GM19035 (cell line): ENCODE data around the gene HBS1L.

Source experiments
- ATAC-seq: cut with Tn5 transposase; IDR thresholded peaks from one replicate; pipeline ENCODE4 v1.9.1; 2021; ENCODE audit not compliant: unreplicated experiment

The HBS1L gene

DNA sequence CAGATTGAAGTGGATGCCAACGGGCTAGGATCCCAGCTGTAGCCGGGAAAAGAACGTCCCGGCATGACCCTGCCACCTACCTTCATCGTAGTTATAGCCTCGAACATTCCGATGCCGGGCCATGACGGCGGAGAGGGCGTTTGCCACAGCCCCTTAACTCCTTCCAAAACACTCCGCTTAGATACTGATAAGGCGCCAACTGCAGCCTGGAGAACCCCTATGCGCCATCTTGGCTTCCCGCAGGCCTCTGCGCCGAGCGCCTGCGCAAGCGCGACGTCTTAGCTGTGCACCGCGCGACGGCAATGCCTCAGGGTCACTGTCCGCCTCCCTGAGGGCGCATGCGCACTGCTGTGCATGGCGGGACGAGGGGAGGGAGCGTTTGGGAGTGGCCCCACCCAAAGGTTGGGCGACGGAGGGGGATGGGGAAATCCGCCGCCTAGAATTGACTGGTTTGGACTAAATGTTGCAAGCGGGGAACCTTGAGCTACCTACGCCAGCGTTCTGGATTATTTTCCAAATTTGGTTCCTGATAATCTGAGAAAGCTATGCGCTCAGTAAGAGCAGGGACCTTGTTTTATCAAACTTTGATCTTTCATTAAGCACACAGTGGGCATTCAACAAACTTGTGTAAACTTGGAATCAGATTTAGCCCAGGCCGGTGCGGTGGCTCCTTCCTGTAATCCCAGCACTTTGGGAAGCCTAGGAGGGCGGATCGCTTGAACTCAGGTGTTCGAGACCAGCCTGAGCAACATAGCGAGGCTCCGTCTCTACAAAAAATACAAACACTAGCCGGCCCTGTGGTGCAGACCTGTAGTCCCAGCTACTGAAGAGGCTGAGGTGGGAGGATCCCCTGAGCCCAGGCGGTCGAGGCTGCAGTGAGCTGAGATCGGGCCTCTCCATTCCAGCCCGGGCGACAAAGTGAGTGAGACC, at the start of gene HBS1L:
Gene HBS1L (minus strand): TSS at position 254 of the 930 bp plus-strand sequence. CDS start 131 bp downstream, at position 123.
- peak; percentile 98 for ATAC-seq

DNA sequence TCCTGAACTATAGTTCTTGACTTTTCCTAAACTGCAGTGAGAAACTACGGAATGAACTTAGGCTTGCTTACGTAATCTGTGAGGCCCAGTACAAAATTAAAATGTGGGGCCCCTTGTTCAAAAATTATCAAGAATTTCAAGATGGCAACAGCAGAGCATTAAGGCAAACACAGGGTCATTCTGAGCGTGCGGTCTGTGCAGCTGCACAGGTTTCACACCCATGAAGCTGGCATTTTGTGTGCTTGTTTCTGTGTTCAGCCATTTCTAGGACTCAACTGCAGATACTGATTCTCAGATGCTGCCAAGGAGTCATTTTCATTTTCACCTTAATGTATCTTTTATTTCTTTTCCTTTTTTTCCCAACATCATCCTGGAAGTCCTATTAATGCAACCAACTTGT, 49.6 kb upstream of the HBS1L start:
- no peak for ATAC-seq

DNA sequence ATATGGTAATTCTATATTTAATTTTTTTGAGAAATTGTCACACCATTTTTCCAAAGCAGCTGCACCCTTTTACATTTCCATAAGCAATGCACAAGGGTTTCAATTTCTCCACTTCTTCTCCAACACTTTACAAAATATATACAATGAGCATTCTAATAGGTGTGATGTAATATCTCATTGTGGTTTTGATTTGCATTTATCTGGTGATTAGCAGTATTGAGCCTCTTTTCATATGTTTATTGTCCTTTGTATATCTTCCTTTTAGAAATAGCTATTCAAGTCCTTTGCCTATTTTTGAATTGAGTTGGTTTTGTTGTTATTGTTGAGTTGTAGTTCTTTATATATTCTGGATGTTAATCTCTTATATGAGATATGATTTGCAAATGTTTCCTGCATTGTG, 47.6 kb upstream of the HBS1L start:
- no peak for ATAC-seq

DNA sequence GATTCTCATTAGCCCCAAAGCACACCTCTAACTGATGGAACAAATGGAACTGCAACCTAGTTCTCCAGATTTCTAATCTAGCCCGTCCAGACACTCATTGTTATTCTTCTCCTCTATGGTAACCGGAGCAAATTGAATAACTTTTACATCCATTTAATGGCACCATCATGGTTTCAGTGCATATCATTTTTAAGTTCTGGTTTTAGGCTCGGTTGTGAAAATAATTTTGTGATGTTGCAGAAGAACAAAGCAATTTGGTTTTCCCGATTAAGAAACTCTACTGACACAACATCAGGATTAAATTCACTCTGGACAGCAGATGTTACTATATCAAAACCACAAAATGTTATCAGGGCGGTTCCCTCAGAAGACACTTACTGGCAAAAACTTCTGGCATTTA, 42.5 kb upstream of the HBS1L start:
- ATAC-seq = no peak

DNA sequence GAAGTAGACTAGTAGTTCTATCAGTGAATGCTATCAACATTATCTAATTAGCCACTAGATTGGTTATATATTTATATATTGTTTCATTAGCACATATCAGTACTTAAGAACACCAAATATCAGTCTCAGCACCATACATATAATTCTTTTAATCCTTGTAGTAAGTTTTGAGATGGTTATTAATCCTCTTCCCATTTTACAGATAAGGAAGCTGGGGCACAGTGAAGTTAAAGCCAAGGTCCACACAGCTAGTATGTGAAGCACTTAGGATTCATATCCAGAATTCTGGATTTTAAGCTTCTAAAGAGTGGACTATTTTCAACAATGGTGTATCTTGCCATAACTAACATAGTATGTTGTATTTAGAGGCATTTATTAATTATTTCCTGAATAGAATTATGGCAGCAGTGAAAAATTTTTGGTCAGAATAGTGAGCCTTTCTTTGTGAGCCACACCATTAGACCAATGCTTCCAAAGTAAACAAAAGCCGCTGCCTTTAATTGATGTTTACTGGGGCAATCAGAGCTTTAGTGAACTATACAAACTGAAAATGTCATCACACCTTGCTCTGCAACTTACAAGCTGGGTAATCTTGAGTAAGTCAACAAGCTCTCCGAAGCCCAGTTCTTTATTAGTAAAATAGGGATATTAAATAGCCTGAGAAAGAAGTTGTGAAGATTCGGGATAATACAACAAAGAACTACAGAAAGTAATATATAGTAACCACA, 41.9 kb upstream of the HBS1L start:
- ATAC-seq = no peak

DNA sequence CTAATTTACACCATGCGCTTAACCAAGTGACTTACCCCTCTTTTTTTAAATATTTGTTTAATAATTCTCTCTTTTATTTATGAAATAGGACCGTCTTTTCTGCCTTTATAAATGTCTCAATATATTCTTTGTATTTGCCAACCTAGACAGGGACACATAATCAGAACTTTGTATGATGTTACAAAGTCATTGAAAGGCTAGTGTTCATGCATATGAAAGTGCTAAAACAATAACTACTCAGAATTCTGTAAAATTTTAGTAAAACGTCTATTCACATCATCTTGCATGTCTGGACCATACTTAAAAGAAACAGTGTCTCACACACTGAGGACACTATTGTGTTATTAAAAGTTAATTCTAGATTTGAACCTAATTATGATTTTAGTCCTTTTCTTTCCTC, 41.1 kb upstream of the HBS1L start:
- ATAC-seq = no peak

DNA sequence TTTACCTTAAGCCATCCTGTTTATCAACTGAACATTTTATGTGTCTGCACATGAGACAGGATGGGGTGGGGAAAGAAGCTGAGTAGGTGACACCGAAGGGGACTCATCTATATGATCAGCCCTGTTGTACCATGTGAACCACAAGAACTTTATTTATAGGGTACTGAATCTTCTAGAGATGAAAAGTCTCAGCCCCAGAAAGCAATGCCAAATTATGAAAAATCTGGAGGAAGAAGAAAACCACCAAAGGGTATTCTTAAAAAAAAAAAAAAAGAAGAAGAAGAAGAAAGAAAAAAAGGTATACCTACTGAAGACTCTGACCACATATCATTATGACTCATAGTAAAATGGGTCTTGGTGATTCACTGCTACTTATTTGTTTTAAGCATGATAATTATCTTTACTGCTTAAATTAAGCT, 39.8 kb upstream of the HBS1L start:
- ATAC-seq = no peak

DNA sequence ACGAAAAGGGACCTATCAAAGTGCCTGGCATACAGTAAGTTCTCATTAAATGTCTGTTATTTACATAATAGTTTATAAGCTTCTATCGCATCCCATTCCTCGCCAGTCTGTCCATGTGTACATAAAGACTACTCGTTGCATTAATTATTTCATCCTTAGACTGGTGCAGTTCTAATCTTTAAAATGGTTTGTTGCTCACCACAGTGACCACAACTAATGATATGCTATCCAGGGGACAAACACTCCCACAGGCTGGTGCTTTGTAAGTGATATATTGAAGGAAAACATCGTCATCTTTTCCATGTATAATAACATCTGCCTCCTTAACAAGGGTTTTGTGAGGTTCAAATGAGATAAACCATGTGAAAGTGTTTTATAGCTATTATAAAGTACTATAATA, 39.0 kb upstream of the HBS1L start:
- no peak for ATAC-seq

DNA sequence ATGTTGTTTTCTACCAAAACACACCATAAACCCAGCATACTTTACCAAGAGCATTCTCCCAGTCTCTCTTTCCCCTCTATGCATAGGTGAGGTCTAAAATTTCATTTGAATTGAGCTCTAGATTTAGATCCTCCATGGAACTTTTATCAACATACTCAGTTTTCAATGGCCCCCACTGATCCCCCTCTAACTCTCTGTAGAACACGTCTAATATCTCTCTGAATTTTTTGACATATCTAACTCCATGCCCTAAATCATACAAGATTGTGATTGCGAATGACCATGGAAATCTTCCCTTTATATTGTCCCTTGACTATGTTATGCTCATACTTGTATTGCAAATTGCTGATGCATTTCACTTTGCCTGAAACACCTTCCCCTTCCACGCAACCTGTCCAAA, 38.1 kb upstream of the HBS1L start:
- no peak for ATAC-seq

DNA sequence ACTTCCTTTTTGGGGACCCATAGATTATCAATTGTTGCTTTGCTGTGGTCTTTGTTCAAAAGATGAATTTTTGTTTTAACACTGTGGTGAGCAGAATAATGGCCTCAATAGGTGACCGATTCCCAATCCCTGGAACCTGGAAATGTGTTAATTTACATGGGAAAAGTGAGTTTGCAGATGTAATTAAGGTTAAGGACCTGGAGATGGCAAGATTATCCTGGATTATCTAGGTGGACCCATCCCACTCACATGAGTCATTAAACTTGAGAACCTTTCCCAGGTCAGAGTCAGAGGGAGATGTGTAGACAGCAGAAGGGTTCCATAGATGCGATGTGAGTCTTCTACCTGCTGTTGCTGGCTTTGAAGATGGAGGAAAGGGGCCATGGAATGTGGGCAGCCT, 36.2 kb upstream of the HBS1L start:
- no peak for ATAC-seq

DNA sequence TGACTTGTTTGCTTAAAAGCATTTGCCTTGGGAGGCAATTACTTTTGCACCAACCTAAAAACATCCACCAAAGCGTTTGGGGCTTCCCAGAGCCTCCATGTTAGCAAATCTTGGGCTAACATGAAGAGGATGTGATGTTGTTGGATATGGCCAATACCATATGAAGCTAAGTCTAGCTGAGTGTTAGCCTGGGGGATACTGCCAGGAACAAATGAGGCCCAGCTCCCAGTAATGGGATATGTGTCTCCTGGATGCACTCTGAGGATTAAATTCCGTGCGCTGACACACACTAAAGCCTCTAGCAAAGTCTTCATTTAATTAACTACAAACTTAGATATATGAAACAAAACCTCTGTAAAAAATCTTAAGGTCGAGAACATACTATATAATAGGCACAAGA, 35.3 kb upstream of the HBS1L start:
- ATAC-seq = no peak

DNA sequence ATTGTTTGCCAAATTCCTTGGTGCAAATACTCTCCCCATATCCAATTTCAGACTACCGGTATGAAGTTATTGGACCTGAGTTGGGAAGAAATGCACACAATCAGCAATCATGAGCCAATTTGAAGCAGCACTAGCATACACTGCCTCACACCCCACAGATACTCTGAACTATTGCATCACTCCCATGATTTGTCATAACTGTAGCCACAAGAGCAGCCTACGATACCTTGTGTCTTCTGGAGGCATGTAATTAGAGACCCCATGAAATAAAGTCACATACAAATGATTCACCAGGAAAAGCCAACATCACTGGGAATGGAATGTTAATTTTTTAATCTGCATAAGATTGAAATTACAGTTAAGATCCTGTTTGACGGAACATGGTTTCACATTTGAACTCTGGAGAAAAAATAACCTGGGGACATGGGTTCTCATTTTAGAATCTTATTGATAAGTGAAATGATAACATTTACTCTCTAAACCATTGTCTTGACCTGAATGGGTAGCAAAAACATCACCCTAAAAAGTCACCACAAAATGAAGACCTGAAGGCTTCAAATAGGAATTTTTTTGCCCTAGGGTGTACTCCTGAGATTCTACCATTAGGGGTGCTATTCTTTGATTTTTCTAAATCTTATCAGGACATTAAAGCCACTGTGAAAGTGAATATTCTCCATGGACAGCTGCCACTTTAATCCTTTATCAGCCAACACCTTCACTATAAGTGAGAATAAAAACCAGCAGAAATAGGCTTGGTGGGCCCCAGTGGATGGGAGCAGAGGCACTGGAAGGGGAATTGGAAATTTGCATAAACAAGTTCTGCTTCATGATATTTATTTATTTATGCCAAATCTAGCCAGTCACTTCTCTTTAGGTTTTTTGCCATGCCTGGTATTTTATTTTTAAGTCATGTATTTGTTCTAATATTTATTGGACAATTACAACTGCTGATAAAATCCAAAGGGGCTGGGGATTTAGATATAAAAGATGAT, 34.5 kb upstream of the HBS1L start:
- peak; percentile 80 for ATAC-seq

DNA sequence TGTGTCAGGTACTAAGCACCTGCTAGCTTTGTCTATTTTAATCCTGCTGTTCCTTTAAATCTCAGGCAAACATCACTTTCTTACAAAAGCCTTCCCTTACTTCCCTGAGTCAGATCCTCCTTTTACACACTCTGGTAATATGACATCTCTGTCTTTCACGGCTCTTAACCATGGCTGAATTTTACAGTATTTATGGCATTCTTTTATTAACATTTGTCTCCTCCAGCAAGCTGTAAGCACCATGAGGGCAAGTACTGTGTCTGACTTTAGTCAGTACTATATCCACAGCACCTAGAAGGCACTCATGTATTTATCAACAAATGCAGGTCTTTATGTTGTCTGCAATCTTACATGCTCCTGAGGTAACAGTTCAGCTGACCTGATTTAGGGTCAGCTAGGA, 33.7 kb upstream of the HBS1L start:
- ATAC-seq = peak; percentile 9

DNA sequence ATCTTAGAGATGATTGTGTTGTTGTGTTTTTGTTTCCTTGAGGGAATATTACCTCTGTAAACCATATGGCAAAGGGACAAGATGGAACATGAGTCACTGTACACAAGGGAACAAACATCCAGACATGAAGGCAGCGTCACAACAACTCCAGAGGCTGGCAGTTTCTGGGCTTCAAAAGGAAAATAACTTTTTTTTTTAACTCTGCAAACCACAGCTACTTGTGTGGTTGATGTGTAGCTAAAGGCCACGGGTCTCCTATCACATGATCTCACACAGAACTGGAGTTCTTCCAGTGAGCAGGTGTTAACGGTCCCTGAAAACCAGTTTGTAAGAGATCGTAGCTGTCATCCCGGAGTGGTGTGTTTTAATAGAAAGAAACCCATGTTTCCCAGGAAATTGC, 33.2 kb upstream of the HBS1L start:
- ATAC-seq = no peak

DNA sequence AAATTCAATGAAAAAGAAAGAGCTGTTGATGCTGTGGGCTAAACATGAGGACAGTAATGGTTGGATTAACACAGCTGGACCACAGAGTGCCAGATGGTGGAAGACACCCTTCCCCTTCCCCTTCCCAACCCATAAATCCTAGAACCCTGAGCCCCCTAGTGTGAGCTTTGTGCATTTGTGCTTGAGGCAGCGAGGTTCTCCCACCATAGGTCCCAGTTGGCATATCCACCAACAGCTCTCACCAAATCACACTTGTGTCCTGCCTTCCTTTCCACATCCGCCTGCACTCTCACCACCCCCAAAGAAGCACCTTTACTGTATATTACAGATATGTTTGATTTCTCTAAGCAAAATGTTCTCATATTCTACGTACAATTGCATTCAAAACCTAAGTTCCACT, 32.8 kb upstream of the HBS1L start:
- ATAC-seq = no peak

DNA sequence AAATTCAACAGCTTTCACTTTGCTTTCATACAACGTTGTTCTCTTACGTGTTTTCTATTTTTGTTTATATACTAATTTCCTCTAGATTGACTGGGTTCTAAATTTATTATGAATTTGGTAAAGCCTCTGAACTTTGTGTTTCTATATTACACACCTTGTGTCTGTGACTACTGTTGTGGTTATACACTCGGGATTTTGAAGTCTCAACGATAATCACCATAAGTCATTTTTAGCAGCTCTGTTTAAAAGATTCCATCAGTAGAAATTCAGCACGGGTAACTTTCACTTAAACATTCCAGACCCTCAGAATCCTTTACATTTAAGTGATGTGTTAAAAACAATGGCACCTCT, 31.8 kb upstream of the HBS1L start:
- ATAC-seq = no peak

DNA sequence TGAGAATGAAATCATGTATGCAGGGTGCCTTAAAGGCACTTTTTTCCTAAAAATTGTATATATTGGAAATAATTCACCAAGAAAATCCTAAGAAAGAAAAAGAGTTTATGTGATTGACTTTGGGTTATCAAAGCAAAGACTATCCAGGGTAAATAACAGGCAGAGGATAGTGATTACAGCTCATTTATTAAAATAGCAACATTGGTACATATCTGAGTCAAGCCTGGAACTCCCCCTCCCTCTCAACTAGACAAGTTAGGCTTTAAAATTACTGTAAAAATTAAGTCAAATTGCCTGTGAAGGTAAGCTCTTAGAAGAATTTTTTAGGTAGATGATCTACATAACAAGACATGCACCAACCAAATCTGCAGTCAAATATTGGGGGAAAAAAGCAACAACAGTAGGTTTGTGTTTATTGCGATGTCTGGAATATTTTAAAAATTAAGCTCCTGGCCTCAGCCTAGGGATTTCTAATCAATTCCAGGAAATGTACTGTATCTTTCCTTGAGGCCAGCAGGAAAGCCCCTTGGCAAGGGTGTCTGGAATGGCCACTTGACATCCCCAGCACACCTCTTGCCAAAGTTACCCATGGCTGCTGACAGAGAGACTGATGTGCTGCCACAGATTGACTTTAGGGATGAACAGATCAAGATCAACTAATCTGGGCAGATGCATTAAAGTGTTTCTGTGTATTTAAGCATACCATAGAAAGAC, 31.2 kb upstream of the HBS1L start:
- no peak for ATAC-seq

DNA sequence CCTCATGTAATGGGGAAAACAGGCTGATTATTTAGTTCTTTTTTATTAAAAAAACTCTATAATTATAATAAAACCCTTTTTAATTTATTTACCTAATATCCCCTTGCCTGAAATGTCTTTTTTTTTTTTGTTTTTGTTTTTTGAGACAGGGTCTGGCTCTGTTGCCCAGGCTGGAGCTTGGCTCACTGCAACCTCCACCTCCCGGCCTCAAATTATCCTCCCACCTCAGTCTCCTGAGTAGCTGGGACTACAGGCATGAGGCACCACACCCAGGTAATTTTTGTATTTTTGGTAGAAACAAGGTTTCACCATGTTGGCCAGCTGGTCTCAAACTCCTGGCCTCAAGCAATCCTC, 30.3 kb upstream of the HBS1L start:
- no peak for ATAC-seq

DNA sequence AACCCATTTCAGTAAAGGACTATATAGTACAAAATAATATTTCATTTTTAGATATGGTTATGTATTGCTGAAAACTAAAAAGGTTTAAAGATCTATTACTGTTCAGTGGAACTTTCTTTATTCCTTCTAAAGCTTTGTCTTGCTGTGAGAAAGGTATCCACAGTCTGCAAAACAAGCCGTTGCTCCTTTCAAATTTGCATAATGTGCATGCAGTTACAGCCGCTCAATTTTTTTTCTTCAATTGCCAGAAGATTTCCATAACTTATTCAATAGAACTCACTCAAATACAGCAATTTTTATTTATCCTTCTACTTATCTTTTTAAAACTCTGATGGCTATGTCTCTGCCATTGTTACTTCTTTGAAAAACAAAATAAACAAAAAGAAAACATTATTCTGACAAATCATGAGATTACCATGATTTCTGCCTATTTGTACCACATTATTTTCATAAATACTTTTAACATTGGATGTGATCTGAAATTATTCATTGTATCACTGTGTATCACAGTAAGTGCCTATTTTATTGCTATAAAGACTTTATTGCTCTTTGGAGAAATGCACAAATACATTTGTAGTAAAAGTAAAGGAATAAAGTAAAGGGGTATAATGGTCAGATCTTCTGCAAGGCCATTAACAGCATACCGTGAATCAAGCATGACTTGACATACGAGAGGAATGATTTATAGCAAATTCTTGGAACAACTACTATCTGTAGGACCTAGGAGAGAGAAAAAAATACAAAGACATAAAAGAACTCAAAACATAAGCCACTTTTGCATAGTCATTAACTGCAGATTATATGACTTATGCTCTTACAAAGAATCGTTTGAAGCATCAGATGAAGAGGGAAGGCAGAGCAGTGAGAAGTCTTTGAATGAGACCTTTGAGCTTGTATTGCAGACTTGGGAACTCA, 29.6 kb upstream of the HBS1L start:
- ATAC-seq = no peak

DNA sequence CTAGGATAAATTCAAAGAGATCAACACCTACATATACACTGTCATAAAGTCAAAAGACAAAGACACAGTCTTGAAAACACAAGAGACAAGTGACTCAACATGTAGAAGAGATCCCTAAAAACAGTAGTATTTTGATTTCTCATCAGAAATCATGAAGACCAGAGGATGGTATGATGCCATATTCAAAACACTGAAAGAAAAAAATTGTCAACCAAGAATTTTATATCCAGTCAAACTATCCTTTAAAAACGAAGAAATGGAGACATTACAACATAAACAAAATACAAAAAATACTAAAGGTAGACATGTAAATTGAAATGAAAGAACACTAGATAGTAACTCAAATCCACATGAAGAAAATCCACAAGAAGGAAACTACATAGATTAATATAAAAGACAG, 27.3 kb upstream of the HBS1L start:
- ATAC-seq = no peak
